GM19240 (cell line): Measurements from ENCODE around the gene SH3GL1.

Experiments used
- DNase-seq: peaks from one replicate; pipeline ENCODE4 v3.0.0; 2011; ENCODE audit warnings: low spot score; ENCODE audit not compliant: insufficient read length

Gene SH3GL1

DNA sequence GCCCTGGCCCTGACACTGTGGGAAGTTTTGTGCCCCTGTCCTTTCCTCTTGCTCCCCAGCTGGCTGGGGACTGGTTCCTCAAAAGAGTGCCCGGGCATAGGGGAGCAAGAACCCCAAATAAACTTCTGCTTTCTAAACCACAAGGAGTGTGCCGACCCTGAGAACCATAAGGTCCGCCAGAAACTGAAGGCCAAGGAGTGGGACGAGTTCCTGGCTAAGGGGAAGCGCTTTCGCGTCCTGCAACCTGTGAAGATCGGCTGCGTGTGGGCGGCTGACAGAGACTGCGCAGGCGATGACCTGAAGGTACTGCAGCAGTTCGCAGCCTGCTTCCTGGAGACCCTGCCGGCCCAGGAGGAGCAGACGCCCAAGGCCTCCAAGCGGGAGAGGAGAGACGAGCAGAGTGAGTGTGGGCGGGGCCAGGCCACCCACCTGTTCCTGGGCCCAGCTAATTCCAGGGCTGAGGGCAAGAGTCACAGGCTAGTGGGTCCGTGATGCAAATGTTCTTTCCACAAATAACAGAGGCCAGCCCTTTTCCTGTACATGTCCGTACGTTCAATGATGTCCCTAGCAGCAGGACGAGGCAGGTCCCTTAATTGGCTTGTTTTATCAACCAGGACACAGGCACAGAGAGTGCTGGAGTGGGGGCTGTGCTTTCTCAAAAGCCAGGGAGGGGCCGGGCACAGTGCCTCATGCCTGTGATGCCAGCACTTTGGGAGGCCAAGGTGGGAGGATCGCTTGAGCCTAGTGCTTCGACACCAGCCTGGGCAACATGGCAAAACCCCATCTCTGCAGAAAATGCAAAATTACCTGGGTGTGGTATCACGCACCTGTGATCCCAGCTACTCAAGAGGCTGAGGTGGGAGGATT, 31.7 kb upstream of the SH3GL1 start:
- peak; percentile 31 for DNase-seq

DNA sequence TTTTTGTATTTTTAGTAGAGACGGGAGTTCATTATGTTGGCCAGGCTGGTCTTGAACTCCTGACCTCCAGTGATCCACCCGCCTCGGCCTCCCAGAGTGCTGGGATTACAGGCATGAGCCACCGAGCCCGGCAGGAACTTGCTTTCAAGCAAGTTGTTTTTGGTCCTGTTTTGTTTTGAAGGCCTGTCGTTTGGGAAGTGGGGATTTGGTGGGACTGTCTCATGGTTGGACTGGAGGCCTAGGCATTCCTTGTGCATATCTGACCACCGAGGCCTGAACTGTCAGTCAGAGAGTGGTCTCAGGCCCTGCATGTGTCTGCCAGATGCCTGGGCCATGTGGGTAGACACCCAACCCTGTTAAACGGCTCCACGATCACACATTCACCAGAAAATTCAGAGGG, 30.9 kb upstream of the SH3GL1 start:
- no peak for DNase-seq

DNA sequence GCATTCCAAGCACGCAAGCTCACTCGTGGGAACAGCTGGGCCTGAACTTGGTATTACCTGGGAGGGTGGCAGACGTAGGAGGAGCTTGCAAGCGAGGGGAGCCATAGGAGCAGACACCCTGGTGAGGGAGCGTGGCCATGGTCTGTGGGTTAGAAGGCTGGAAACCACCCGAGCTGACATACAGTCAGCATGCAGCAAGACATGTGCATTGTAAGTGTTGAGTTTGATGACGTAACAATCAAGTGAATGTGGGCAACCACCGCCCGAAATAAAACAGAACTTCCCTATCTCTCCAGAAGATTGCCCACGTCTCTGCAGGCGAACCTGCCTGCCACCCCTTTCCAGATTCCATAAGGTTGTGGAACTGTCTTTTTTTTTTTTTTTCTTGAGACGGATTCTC, 30.4 kb upstream of the SH3GL1 start:
- no peak for DNase-seq

DNA sequence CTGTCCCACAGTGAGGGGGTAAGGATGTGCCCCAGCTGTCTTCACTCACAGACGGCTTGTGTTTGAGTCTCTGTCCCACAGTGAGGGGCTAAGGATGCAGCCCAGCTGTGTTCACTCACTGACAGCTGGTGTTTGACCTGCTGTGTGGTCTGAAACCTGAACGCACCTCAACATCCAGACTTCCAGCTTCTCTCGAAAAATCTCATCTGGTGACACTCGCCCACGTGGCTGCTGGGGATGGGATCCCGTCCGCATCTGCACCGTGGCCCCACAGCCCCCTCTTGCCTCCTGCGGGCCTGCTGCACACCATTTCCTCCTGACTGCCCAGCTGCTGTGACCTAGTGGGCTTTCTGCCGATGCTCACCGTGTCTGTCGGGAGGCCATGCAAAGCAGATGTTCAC, 29.4 kb upstream of the SH3GL1 start:
- no peak for DNase-seq

DNA sequence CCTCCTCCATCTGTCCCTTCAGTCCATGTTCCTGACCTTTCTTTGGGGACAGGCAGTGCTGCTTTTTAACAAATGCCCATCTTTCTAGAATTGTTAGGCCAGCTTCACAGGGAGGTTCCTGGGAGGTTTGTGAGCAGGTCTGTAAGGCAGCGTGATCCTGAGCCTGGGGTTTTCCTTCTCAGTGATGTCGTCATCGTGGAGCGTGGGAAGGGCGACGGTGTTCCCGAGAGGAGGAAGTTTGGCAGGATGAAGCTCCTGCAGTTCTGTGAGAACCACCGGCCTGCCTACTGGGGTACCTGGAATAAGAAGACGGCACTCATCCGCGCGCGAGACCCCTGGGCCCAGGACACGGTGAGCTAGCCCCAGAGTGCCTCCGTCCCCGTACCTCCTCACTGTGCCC, 28.9 kb upstream of the SH3GL1 start:
- no peak for DNase-seq

DNA sequence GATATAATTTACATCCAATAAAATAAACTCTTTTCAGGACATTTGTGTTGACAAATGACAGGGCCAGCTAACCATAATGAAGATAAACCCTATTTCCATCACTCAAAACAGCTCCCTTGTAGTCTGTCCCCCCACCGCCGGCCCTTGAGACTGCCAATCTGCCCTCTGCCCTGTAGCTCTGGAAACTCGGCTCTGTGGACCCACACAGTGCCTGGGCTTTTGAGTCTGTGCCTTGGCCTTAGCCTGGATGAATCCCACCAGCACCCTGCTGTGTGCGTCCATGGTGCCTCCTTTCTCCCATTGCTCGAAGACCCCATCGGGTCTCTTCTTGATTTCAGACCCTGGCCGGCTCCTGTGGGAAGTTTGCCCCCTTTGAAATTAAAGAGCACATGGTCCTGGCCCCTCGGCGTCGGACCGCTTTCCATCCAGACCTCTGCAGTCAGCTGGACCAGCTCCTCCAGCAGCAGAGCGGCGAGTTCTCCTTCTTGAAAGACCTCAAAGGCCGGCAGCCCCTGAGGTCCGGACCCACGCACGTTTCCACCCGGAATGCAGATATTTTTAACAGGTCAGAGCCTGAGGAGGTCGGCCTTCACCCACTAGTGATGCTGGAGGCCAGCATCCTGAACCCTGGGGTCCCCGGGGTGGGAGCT, 28.1 kb upstream of the SH3GL1 start:
- DNase-seq, result no peak

DNA sequence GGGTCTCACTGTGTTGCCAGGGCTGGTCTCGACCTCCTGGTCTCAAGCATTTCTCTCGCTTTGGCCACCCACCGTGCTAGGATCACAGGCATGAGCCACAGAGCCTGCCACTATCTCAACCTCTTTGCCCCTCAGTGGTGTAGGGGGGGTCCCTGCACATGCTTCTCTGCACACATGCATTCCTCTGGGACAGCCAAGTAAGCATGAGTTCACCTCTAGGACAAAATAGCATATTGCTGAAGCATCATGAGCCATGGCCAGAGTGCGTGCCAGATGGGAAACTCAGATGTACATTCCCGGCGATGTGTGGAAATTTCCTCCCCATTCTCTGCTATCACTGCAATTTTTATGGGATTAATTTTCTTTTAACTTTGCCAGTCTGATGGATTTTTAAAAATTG, 25.2 kb upstream of the SH3GL1 start:
- DNase-seq, result no peak

DNA sequence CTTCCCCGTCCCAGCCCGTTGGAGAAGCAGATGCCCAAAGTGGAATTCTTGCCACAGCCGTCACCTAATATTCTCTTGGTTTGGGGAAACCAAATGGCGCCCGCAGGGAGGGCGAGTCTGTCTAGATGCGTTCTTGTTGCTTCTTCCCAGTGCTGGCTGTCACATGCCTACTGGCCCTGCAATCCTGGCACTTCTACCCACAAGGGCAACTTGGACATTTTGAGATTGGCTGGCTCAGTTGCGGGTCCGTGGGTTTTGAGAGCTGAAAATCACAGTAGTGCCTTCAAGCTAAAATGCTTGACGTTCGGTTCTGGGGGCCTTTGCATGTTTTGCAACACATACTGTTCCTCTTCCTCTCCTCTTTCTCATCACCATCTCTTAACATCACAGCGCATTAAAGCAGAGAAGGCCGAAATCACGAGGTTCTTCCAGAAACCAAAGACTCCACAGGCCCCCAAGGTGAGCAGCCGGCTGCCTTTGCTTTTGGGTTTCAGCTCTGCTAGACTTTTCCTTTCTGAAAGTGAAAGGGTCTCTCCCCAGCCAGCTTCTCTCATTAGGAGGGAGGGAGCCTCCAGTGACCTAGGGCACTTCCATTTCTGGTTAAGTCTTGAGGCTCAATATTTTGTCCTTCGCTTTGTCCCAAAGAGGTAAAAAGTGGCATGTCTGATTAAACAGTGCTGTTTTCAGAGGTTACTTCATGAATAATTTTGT, 23.2 kb upstream of the SH3GL1 start:
- no peak for DNase-seq

DNA sequence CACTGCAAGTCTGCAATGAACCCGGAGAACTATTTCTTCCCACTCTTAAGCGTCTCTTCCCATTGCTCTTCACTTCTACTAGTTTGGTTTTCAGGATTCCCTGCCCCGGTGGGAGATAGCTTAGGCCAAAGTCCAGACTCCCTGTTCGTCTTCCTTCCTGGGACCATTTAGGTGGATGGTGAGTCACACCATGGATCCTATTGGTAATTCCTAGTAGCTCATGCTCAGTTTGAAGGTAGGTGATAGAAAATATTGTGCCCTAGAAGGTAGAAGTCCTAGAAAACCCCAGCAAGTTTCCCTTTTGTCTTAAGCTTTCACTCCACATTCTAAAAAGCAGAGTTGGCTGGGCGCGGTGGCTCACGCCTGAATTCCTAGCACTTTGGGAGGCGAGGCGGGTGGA, 15.9 kb upstream of the SH3GL1 start:
- no peak for DNase-seq

DNA sequence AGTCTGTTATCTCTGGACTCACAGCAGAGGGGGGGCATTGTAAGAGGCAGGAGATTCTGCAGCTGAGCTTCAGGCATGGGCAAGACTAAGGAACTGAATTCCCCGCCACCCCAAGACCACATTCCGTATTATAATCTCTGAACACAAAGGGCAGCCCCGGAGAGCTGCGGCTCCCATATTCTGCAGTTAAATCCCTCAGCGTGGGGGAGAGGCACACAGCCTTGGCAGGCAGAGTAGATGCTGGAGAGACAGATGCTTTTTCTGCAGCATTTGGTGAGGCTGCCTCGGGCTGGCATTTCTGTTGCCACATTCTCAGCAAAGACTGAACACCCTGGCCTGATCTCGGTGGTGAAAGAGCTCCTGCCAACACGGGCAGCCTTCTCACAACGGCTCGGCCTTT, 15.0 kb upstream of the SH3GL1 start:
- DNase-seq, result no peak

DNA sequence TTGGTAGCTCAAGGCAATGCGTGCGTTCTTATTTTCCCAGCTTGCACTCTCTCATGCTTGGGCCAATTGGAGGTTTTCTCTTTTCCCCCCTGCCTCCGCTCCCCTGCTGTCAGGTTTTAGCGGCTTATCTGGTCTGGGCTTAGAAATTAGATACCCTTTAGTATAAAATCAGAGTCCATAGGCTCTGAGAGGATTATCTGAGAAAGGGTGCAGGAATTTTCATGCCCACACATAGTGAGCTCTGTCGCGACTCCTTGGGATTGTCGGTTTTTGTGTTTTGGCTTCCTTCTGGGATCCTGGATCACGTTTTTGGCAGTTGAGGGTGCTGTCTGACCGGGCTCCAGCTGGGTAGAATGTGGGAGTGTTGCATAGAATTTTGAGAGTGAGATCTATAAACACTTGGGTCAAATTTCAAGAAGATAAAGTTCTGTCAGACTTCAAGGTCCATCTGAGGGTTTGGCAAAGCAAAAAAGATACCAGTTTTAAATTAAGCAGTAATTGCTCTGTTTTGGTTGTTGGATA, 14.5 kb upstream of the SH3GL1 start:
- DNase-seq, result no peak

DNA sequence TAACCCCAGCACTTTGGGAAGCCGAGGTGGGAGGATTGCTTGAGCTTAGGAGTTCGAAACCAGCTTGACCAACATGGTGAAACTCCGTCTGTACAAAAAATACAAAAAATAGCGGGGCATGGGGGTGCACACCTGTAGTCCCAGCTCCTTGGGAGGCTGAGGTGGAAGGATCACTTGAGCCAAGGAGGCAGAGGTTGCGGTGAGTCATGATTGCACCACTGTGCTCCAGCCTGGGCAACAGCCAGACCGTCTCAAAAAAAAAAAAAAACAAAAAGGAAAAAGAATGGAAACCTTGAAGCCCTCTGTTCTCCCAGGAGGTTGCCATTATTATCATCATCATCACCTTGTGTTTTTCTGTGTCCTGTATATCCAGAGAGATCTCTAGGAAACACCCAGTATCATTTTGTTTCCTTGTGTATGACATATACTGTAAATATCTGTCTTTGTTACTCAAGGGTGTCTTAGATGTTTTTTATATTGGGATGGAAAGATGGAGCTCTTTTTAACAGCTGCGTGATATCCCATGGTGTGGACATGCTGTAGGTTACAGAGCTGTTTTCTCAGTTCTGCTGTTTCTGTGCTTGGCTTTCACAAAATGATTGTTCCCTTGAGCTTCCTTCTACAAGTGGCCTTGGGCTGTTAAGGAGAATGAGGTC, 13.9 kb upstream of the SH3GL1 start:
- DNase-seq, result no peak

DNA sequence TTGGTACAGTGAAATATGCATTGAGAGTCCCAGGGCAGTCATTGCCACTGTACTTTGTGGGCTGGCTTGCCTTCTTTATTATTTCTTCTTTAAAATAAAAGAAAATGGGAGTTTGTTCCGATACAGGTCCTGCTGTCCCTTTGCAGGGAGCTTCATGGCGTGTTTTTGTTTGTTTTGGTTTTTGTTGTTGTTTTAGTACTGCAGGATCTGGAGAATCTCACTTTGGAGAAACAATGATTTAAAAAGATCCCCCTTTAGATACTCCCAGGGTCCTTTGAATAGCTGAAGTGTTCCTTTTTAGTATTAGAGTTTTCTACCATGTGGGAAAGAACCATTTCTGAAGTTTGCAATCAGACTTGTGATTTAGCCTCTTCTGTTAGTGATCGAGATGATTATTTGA, 13.2 kb upstream of the SH3GL1 start:
- no peak for DNase-seq

DNA sequence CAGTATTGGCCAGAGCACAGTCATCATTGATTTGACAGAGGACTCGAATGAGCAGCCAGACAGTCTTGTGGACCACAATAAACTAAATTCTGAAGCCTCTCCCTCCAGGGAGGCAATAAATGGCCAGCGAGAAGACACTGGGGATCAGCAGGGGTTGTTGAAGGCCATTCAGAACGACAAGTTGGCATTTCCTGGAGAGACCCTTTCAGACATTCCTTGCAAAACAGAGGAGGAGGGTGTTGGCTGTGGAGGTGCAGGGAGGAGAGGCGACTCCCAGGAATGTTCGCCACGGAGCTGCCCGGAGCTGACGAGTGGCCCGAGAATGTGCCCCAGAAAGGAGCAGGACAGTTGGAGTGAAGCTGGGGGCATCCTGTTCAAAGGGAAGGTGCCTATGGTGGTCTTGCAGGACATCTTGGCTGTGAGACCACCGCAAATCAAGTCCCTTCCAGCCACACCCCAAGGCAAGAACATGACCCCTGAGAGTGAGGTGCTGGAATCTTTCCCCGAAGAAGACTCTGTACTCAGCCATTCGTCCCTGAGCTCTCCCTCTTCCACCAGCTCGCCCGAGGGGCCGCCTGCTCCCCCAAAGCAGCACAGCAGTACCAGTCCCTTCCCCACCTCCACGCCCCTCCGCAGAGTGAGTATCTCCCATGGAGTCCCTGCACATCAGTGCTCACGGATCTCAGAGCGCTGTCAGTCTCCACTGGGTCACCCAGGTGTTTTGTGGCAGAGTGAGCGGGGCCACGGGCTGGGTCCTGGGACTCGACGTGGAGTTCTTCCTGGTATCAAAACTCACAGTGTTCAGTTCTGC, 9.0 kb upstream of the SH3GL1 start:
- no peak for DNase-seq

DNA sequence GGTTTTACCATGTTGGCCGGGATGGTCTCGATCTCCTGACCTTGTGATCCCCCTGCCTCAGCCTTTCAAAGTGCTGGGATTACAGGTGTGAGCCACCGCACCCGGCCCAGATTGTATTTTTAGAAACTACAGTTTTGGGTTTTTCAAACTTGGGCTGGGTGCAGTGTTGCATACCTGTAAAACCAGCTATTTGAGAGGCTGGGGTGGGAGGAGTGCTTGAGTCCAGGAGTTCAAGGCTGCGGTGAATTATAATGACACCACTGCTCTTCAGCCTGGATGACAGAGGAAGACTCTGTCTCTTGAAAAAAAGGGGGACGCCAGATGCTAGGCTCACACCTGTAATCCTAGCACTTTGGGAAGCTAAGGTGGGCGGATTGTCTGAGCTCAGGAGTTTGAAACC, 6.3 kb upstream of the SH3GL1 start:
- DNase-seq, result no peak

DNA sequence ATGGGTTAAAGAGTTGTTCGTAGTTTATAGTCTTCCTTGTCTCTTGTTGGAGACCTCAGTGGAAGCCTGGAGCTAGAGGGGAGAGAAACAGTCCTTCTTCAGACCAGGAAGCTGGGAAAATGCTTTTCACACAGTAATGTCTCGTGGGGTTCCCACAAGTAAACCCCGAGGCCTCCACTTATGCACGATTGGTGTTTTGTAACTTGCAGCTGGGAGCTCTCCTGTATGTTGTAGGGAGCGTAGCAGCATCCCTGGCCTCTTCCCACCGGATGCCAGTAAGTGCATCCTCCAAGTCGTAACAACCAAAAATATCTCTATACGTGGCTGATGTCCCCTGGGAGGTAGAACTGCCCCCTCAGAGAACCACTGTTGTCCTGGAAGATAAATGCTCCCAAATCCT, 5.6 kb upstream of the SH3GL1 start:
- DNase-seq, result no peak

DNA sequence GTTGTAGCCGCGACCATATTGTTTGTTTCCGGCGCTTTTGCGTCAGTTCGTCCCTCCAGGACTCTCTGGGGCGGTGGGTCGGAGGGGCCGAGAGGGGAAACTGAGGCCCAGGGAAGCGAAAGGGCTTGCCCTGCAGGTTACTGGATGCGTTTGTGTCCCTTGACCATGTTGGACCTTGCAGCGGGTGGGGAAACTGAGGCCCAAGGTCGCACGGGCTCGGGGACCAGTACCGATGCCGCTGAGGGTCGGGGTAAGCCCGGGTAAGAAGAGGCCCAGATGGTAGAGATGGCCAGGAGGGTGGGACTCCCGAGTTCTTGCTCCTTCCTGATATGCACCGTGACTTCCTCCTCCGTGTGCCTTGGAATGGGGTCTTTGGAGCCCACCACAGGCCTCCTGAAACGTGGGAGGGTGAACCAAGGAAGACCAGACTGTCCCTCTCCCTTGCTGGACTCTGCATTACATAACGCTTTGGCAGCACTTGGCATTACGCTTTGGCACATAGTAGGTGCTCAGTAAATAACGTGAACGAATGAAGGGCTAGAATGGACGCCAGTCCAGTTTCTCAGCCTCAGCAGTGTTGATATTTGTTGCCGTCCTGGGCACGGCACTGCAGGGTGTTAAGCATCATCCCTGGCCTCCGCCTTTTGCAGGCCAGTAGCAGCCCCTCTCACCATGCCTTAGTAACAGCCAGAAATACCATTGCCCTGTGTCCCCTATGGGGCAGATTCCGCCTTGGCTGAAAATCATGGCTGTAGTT, 2.8 kb upstream of the SH3GL1 start:
- no peak for DNase-seq

DNA sequence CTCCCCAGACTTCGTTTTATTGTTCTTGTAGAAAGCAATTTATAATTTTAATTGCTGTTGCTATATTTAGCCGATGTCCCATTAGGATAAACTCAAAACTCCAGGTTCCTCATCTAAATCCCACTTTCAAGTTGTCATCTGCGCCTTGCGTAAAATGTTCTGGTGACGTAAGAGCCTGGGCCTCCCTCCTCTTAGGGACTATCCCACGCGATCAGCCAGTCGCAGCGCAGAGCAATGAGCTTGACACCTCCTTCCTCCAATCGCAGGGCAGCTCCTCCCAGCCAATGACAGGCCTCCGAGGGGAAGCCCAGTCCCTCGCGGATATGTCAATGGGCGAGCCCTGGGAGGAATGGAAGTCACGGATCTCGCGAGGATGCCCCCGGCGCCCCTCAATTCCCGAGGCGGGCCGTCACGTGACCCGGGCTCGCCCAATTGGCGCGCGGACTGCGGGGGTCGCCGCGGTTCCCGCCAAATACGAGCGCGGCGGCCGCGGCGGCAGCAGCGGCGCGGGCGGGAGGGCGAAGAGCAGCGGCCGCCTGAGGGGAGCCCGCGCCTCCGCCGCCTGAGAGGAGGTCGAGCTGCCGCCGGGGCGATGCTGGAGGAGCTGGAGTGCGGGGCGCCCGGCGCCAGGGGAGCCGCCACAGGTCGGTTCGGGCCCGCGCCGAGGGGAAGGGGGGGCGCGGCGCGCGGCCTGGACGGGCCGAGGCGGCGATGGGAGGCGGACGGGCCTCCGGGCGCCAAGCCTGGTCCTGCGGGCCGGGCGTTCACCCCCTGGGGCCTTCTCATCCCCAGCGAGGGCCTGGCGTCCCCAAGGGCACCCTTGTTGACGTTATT, 2.0 kb upstream of the SH3GL1 start, which contains the start of gene CHAF1A:
TSS of gene CHAF1A (plus strand) at position 470 of the 834 bp plus-strand sequence. CDS start at position 593, 123 bp downstream.
- peak; percentile 100 for DNase-seq

DNA sequence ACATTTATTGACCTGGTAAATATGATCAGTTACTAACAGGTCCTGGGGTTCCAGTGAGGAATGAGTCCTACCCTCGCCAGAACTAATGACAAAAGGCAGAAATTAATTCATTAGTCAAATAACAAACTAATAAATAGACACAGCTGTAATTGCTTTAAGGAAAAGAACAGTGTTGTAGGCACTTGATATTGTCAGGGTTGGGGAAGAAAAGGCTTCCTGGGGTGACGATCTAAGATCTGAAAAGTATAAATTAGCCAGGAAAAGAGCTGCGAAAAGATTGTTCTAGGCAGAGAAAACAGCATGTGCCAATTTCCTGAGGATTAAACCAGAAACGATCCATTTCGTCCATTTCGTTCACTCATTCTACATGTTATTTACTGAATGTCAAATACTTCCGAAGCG, 1.4 kb upstream of the SH3GL1 start:
- DNase-seq, result no peak
